Vagina (tissue), 2 donors: ENCODE data around the gene MVK. TPM values are rescaled to one million over a fixed set of nuclear protein-coding genes. Genes with fewer than 3 reads are reported as not detected.

ENCODE experiments used
- DNase-seq, 2 donors: peaks; one replicate each; pipeline ENCODE4 v3.0.0-alpha.2; 2017; ENCODE audit errors: extremely low spot score in 2 of 2
- H3K27ac ChIP-seq: fragments of 200-600 bp; sonication (generic); one replicate; pipeline ENCODE4 v1.5.1; 2019
- H3K27me3 ChIP-seq: fragments of 200-600 bp; sonication (generic); one replicate; pipeline ENCODE4 v1.5.1; 2019
- H3K36me3 ChIP-seq, 2 donors: fragments of 200-600 bp; sonication (generic); one replicate each; pipeline ENCODE4 v1.5.1; 2017 to 2019
- H3K4me1 ChIP-seq: fragments of 200-600 bp; sonication (generic); one replicate; pipeline ENCODE4 v1.5.1; 2019
- H3K4me3 ChIP-seq, 2 donors: fragments of 200-600 bp; sonication (generic); 1 replicate in 1 of 2; 2 replicates in 1 of 2; pipeline ENCODE4 v1.5.1; 2016 to 2019
- H3K9me3 ChIP-seq: fragments of 200-600 bp; sonication (generic); one replicate; pipeline ENCODE4 v1.5.1; 2019
- POLR2A ChIP-seq, 2 donors: fragments of 450-650 bp; IDR thresholded peaks; one replicate each; pipeline ENCODE4 v1.6.1; 2017; ENCODE audit warnings: antibody characterized with exemption in 2 of 2, mild to moderate bottlenecking in 2 of 2, moderate library complexity in 2 of 2
- POLR2AphosphoS5 ChIP-seq, 2 donors: sonication (generic); formaldehyde crosslinking; IDR thresholded peaks; one replicate each; pipeline ENCODE4 v1.9.0; 2017; ENCODE audit warnings: antibody characterized with exemption in 2 of 2, mild to moderate bottlenecking in 2 of 2, low read depth in 1 of 2; ENCODE audit not compliant: insufficient read depth in 1 of 2
- intact Hi-C: fragments of 100-400 bp; cut with DNase I; formaldehyde crosslinking; loops from one replicate; pipeline ENCODE4 v1.15.1; 2023
- total RNA-seq: library from RNA; depleted of rRNA; stranded (reverse); fragments of >200 nt; gene quantifications from one replicate; pipeline ENCODE4 v1.2.3, GENCODE V29; 2016
- TF ChIP-seq, protein P1 (sequence below), 3 experiments: fragments of 450-650 bp in 2 of 3; fragments of 200-600 bp in 1 of 3; sonication (generic) in 1 of 3; IDR thresholded peaks; one replicate each; pipeline ENCODE4 v1.5.1; 2017 to 2019; ENCODE audit warnings: antibody characterized with exemption in 3 of 3, mild to moderate bottlenecking in 2 of 3, moderate library complexity in 2 of 3

The MVK gene
- total RNA-seq, 1 donor from 2014 or later: 24.1 TPM

DNA sequence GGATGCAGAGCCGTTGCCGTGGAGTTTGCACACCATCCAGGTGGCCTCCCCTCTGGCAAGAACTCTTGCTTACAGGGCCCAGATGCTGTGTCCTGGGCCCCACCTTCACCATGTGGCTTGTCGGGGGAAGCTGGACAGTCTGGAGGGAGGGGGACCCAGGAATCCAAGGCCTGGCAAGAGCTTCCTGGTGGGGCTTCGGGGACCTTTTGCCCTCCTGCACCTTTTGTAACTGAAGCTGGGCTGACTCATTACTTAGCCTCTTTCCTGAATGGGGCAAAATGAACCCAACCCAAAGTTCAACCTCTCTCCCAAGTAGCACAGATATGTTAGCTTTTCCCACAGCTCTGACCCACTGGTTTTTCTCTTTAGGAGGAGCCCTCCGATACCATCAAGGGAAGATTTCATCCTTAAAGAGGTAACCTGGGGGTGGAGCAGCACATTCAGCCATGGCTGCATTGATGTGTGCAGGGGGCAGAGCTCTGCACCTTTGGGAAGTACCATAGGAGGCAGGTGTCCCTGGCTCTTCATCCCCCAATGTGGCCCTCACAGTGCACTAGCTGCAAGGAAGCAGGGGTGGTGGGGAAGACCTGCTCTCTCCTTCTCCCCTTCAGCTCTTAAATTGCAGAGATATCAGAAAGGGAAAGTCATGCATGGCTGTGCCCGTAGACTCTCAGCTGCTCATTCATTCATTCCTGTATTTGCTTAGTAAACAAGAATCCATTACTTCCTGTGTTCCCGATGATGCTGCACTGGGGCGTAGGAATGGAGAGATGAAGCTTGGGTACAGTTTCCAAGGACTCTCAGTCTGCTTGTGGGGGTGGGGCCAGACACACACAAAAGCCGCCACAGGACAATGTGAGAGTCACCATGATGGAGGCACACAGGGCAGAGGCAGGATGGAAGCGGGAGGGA lies 13.0 kb downstream of the MVK start:
- H3K36me3 ChIP-seq: peaks cover 0 to 34% of the 10 kb centered on the region in 2 donors

DNA sequence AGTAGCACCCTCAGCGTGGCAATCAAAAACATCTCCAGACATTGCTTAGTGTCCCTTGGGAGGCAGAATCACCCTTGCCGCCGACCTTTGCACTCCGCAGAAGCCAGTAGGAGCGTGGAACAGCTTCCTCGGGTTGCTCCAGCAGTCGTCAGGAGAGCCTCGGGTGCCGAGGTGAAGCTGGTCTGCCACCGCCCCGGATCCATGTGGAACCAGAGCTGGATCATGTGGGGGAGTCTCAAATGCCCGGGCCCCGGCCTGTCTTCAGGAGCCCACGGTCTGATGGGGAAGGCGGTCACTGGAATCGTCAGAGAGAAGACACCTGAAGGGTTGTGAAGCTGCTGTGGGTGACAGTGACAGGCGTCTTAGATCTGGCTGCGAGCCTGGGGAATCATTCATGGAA lies 14.3 kb downstream of the MVK start:
- intact Hi-C loops: no loop called here
- no peaks in the 10 kb centered on the region for H3K9me3 ChIP-seq
- DNase-seq: no peak
- H3K27ac ChIP-seq: no peak overlapping the region
- no peaks in the 10 kb centered on the region for H3K27me3 ChIP-seq
- H3K36me3 ChIP-seq: peaks cover 0 to 34% of the 10 kb centered on the region in 2 donors
- TF ChIP-seq POLR2A (IDR thresholded peaks at IDR 0.05) (no peak), POLR2AphosphoS5 (IDR thresholded peaks at IDR 0.05; ENCODE audit: insufficient read depth in 1 of 2, low read depth in 1 of 2) (no peak)
- TF ChIP-seq, protein P1, sequence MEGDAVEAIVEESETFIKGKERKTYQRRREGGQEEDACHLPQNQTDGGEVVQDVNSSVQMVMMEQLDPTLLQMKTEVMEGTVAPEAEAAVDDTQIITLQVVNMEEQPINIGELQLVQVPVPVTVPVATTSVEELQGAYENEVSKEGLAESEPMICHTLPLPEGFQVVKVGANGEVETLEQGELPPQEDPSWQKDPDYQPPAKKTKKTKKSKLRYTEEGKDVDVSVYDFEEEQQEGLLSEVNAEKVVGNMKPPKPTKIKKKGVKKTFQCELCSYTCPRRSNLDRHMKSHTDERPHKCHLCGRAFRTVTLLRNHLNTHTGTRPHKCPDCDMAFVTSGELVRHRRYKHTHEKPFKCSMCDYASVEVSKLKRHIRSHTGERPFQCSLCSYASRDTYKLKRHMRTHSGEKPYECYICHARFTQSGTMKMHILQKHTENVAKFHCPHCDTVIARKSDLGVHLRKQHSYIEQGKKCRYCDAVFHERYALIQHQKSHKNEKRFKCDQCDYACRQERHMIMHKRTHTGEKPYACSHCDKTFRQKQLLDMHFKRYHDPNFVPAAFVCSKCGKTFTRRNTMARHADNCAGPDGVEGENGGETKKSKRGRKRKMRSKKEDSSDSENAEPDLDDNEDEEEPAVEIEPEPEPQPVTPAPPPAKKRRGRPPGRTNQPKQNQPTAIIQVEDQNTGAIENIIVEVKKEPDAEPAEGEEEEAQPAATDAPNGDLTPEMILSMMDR (IDR thresholded peaks at IDR 0.05): no peak
- no peaks in the 10 kb centered on the region for H3K4me1 ChIP-seq
- no peak overlapping the region for H3K4me3 ChIP-seq

More for the DNA sequence above, 13.0 kb downstream of the MVK start:
- H3K9me3 ChIP-seq: no peaks in the 10 kb centered on the region
- no peaks in the 10 kb centered on the region for H3K27me3 ChIP-seq
- H3K27ac ChIP-seq: no peak overlapping the region
- intact Hi-C loops: no loop called here
- no peak overlapping the region for H3K4me3 ChIP-seq
- no peaks in the 10 kb centered on the region for H3K4me1 ChIP-seq
- TF ChIP-seq POLR2AphosphoS5 (IDR thresholded peaks at IDR 0.05; ENCODE audit: insufficient read depth in 1 of 2, low read depth in 1 of 2): no peak
- no peak for DNase-seq

DNA sequence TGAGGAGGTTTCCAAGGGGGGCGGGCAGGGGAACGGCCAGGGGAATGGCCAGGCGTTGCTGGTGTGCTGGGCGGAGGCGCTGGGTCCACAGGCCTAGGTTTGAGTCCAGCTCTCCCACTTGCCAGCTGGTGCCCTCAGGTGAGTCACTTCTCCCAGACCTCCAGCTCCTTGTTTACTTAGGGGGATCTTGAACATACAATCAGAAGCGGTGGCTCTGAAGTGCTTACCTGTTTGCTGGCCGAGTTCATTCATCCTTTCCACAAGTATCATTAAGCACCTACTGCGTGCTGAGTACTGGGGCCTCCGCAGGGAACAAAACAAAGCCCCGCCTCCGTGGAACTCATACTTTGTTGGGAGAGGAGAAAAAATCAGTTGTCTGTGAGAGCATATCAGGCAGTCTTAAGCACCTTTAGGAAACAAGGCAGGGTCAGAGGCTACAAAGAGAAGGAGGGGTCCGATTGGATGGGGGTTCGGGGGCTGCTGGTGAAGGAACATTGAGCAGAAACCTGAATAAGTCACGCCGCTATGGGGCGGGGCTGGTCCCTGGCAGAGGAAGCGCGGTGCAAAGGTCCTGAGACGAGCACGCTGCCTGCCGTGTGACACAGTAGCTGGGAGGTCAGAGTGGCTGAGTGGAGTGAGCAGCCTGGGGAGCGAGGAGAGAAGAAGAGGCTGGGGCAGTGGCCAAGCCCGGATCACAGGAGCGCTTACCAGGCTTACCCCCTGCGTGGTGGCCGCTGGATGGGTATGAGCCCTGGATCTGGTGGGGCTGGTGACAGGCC lies 15.1 kb downstream of the MVK start:
- H3K9me3 ChIP-seq: no peaks in the 10 kb centered on the region
- no peaks in the 10 kb centered on the region for H3K27me3 ChIP-seq
- DNase-seq: no peak
- H3K4me3 ChIP-seq: no peak overlapping the region
- peaks cover 0 to 37% of the 10 kb centered on the region in 2 donors for H3K36me3 ChIP-seq
- H3K4me1 ChIP-seq: no peaks in the 10 kb centered on the region
- no peak overlapping the region for H3K27ac ChIP-seq
- TF ChIP-seq, protein P1 (IDR thresholded peaks at IDR 0.05): no peak
- TF ChIP-seq POLR2A (IDR thresholded peaks at IDR 0.05) (no peak), POLR2AphosphoS5 (IDR thresholded peaks at IDR 0.05; ENCODE audit: insufficient read depth in 1 of 2, low read depth in 1 of 2) (no peak)
- intact Hi-C loops: no loop called here

DNA sequence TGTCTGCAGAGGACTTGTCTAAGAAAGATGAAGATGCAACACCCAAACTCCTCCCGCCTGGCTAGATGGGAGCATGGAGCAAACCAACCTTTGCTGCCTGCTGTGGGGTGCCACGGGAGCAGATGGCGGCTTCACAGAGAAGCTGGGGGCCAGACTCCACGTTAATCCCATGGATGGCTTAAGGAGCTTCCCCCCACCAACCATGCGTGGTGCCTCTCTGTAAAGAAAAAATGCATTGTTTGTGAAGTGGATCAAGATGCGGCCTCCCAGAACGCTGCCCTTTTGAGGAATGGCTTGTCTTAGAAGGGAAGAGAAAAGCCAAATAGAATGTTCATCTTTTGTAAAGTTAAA lies 15.6 kb downstream of the MVK start:
- no peaks in the 10 kb centered on the region for H3K4me1 ChIP-seq
- peaks cover 0 to 31% of the 10 kb centered on the region in 2 donors for H3K36me3 ChIP-seq
- intact Hi-C loops: no loop called here
- H3K27me3 ChIP-seq: no peaks in the 10 kb centered on the region
- TF ChIP-seq POLR2AphosphoS5 (IDR thresholded peaks at IDR 0.05; ENCODE audit: insufficient read depth in 1 of 2, low read depth in 1 of 2): no peak
- H3K9me3 ChIP-seq: no peaks in the 10 kb centered on the region
- DNase-seq: no peak
- H3K4me3 ChIP-seq: no peak overlapping the region
- H3K27ac ChIP-seq: no peak overlapping the region

DNA sequence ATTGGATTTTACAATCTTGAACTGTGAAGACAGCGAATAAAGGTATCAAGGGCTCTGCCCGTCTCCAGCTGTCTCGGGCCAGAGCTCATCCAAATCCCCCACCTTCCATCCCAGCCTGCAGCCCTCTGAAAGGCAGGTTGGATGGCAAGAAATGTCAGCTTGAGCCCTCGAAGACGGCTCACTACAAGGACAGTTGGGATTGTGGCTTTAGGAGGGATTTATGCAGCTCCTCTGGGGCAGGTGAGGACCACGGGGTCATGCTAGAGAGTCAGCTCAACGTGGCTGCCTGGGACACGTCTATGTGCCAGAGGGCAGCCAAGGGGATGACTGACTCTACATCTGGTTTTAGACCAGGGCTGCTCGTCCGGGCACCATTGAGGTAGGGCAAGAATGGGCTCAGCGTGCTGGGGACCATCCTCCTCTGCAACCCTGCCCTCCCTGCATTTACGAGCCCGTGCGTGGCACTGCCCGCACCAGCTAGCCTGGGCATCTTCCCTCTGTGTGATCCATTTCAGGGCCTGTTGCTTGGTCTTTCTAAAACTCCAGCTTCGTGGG lies 16.2 kb downstream of the MVK start:
- H3K36me3 ChIP-seq: peaks cover 0 to 27% of the 10 kb centered on the region in 2 donors
- H3K4me3 ChIP-seq: no peak overlapping the region
- intact Hi-C loops: no loop called here
- TF ChIP-seq POLR2A (IDR thresholded peaks at IDR 0.05): no peak
- no peak for TF ChIP-seq POLR2AphosphoS5 (IDR thresholded peaks at IDR 0.05; ENCODE audit: insufficient read depth in 1 of 2, low read depth in 1 of 2)
- TF ChIP-seq, protein P1 (IDR thresholded peaks at IDR 0.05): no peak
- no peak for DNase-seq
- no peak overlapping the region for H3K27ac ChIP-seq
- H3K4me1 ChIP-seq: no peaks in the 10 kb centered on the region
- H3K9me3 ChIP-seq: no peaks in the 10 kb centered on the region
- no peaks in the 10 kb centered on the region for H3K27me3 ChIP-seq
